A673 (cell line): Measurements from ENCODE around the gene PRPF6.

ENCODE experiments used
- EZH2 ChIP-seq: fragments of 200-600 bp; sonication (generic); IDR thresholded peaks from 2 replicates; pipeline ENCODE4 v1.6.1; 2017; ENCODE audit warnings: borderline replicate concordance, low read depth, mild to moderate bottlenecking, mixed read lengths, antibody characterized with exemption, low read length; ENCODE audit not compliant: poor library complexity, severe bottlenecking
- TF ChIP-seq, protein P1 (sequence below): fragments of 300-800, 200-600 bp; sonication (generic); conservative IDR thresholded peaks from 2 replicates; pipeline ENCODE4 v1.5.1; 2017; ENCODE audit warnings: low read depth, mild to moderate bottlenecking, antibody characterized with exemption, low read length, moderate library complexity, mixed read lengths

DNA sequence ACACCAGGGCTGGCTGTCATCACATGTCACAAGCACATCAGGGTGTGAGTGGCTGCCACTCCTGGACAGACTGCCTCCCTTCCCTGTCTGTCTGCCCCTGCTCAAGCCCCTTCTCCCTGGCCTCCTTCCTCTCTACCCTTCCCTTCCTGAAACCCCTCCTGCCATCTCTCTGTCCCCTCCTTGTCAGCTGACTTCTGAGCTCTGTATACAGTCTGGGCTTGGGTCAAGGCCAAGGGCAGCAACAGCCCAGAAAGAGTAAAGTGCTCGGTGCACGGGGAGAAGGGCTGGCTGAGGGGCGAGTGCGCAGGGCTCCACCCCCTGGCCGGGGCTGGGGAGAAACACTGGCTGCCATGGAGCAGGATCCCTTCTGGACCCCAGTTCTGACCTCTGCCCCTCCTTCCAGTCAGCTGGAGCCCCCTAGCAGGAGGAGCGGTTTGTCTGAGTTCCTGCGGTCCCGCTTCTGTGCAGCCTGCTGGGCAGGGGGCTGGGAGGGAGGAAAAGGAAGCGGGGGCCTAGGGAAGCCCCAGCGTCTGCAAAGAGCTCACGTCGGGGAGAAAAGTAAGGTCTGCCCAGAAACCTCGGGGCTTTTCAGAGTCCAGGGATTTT lies 101.3 kb downstream of the PRPF6 start:
- TF ChIP-seq, protein P1, sequence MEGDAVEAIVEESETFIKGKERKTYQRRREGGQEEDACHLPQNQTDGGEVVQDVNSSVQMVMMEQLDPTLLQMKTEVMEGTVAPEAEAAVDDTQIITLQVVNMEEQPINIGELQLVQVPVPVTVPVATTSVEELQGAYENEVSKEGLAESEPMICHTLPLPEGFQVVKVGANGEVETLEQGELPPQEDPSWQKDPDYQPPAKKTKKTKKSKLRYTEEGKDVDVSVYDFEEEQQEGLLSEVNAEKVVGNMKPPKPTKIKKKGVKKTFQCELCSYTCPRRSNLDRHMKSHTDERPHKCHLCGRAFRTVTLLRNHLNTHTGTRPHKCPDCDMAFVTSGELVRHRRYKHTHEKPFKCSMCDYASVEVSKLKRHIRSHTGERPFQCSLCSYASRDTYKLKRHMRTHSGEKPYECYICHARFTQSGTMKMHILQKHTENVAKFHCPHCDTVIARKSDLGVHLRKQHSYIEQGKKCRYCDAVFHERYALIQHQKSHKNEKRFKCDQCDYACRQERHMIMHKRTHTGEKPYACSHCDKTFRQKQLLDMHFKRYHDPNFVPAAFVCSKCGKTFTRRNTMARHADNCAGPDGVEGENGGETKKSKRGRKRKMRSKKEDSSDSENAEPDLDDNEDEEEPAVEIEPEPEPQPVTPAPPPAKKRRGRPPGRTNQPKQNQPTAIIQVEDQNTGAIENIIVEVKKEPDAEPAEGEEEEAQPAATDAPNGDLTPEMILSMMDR, result 0 out of 2 replicates have a peak, but pooled peaks have one; percentile 22
- TF ChIP-seq EZH2, result no peak
